K562 (cell line): Measurements from ENCODE around the gene TRIM71.

ENCODE experiments used
- FOSL1 ChIP-seq: fragments of 200-800 bp; sonication (Bioruptor generic); conservative IDR thresholded peaks from 2 replicates; pipeline ENCODE4 v1.6.1; 2016; ENCODE audit warnings: missing genetic modification characterization, missing compliant biosample characterization
- POLR2A ChIP-seq: fragments of 450-650 bp; conservative IDR thresholded peaks from 2 replicates; pipeline ENCODE4 v1.6.1; 2016
- PURB ChIP-seq: sonication (generic); formaldehyde crosslinking; IDR thresholded peaks from 2 replicates; pipeline ENCODE4 v1.9.0; 2021; ENCODE audit warnings: low read depth, mild to moderate bottlenecking, missing genetic modification reagents
- SFPQ ChIP-seq: fragments of 200-400 bp; formaldehyde crosslinking; IDR thresholded peaks from 2 replicates; pipeline ENCODE4 v1.6.1; 2017; ENCODE audit warnings: mild to moderate bottlenecking, low read depth, low read length, moderate library complexity
- TAF1 ChIP-seq: IDR thresholded peaks from 2 replicates; pipeline ENCODE4 v1.6.1; 2011; ENCODE audit warnings: mild to moderate bottlenecking, low read length, moderate library complexity; ENCODE audit not compliant: insufficient read depth, control insufficient read depth, severe bottlenecking; ENCODE audit errors: extremely low read depth

- no peak for TF ChIP-seq PURB (CRISPR knock-in tag)
- TF ChIP-seq TAF1 = no peak
- TF ChIP-seq SFPQ = no peak
- no peak for TF ChIP-seq POLR2A
- no peak for TF ChIP-seq FOSL1 (tag)
Measured at GRCh38 chr3:32819551-32820348, 2.0 kb downstream of the TRIM71 start.
